Activated CD8-positive, alpha-beta memory T cell treated with anti-CD3 and anti-CD28 coated beads, Interleukin-2, amount 50 U/mL, for 4 hours (primary cell): ENCODE measurements around the gene RAI14.
"Not testable (repeated sequence)": the region's sequence is repeated elsewhere in the genome, so short reads cannot be mapped to it uniquely, and the experiment has no call there.

ENCODE experiments used
- DNase-seq: peaks from one replicate; pipeline ENCODE4 v3.0.0-alpha.2; 2020

Gene RAI14

GRCh38 chr5:34701442-34701841, 45.3 kb downstream of the RAI14 start:
- DNase-seq, result not testable (repeated sequence)

DNA sequence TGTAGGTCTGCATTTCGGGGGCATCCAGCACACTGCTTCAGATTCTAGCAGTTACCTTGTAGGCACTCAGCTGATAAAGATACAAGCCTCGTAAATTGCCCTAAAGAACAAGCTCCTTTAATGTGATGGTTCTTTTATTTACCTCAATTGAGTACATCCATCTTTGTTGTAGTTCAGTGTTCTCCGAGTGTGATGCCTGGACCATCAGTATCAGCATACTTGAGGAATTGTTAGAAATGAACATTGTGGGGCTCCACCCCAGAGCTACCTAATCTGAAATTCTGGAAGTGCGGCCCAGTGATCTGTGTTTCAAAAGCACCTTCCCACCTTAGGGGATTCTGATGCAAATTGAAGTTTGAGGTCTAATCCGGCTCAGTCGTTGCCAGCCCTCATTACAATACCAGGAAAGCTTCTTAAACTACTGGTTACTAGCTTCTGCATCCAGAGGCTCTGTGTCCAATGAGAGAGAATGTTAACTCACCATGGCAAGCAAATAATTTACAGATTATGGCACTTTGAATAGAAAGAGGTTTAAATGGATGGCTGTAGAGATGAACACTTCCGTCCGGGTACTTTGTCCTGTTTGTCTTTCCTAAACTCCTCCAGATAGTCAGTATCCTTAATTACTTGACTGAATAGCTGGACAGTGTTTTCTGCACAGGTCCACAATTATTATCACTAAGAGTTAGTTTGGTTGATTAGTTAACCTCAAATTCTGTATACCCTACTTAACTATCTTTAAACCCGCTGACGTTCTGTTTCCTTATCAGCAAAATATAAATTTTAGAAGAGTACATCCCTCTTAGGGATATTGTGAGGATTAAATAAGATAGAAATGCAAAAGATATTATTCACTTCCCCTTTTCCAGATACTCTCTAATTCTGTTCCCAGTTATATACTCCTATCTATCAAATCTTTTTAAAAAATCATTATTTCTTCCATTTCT, 47.9 kb downstream of the RAI14 start:
- no peak for DNase-seq

GRCh38 chr5:34706084-34706483, 50.0 kb downstream of the RAI14 start:
- DNase-seq, result no peak

DNA sequence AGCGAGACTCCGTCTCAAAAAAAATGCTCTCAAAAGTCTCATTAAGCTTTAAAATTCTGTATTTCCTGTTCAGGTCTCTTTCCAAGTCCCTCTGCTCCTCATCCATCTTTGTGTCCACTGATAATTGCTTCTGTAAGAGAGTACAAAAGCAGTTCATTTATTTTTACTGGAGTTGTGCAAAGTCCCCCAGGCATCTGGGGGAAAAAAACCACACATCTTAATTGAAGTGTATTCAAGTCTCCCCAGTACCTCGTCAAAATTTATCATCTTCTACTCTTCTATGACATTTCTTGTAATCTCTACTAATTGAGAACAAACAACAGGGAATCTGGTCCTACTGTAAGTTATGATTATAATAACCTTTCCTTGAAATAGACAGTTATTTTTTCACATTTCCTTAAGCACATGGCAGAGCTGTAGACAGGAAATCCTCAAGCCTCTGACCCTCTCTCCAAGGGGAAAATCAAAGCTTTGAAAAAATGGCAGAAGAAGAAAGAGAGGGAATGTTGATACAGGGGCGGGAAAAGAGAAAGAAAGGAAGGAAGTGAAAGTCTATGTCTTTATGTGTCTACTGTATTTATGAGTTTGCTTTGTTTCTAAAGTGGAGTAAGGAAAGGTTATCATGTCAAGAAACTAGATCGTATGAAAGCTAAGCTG, 51.5 kb downstream of the RAI14 start:
- DNase-seq, result no peak

GRCh38 chr5:34708777-34709176, 52.6 kb downstream of the RAI14 start:
- DNase-seq, result no peak

DNA sequence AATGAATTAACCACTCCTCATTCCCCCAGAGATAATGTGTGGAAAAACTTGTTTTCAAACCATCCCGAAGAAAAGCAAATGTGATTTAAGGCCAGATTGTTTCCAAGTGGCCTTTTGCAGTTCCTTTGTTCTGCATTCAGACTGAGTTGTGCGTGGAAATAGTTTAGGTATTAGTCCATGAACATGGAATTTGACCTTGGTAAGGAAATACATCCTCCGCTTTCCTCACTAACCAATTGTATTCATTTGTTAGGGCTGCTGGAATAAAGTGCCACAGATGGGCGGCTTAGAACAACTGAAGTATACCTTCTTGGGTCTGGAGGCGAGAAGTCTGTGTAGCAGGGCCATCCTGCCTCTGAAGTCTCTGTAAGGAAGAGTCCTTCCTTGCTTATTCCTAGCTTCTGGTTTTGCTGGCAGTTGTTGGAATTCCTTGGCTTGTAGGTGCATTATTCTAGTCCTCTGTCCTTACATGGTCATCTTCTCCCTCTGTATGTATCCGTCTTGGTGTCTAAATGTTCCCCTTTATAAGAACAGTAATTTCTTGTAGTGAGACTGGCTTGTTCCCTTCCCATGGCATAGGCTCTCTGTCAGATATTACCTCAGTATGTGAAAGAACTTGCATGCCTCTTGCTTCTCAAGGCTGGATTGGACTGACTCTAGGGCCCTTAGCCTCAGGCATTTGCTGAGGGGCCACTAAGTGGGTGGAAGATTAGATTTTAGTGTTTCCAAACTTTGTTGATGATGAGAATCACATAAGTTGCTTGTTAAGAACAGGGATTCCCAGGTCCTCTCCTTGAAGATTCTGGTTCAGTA, 53.9 kb downstream of the RAI14 start:
- no peak for DNase-seq

DNA sequence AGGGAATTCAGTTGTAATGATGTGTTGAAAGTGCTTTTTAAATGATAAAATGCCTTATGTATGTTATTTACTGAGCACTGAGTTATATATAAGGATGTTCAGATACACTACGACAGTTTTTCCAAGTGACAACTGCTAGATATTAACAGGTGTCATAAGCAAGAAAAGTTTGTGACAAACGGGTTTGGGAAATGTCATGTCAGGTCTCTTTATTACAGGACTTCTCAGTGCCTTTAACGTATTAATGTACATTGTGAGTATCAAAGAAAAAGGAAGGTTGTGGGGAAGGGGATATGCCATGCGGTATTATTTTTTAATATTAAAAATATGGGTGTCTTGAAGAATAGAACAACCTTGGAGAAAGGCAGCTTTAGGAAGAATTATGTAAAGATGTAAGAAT, 56.4 kb downstream of the RAI14 start:
- DNase-seq, result no peak

DNA sequence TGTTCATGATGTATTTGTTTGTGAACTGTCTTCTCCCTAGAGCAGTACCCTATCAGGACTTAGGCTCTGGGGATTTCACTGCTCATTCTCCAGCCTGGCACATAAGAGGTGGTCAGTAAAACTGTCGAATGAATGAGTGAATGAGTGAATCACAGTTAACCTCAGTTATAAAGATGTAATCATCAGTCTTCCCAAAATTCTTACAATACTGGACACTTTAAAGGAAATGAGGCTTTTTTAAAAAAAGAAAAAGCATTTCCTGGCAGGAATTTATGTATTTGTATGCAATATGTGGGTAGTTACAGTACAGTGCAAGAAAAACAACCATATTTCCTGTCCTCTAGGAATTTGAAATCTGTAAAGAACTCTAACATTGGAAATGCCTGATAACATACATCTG, 59.6 kb downstream of the RAI14 start:
- no peak for DNase-seq

DNA sequence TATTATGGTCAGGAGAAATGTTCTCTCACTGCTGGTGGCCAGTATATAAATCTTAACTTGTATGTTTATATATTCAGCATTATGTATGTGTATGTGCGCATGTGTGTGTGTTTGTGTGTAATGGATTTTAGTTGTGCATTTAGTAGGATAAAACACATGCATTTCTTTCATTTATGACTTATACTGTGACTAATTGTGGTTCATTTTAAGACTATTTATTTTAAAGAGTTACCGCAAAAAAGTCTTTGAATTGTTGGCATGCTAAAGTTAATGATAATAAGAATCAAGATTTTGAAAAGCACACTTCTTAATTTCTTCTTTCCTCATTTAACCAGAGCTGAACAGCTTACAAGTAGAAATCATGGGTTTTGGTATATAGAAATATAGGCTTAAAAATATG, 60.9 kb downstream of the RAI14 start:
- DNase-seq, result no peak

- DNase-seq, result no peak
Measured at GRCh38 chr5:34717426-34718327, 61.5 kb downstream of the RAI14 start.

- no peak for DNase-seq
Measured at GRCh38 chr5:34718516-34718915, 62.4 kb downstream of the RAI14 start.

DNA sequence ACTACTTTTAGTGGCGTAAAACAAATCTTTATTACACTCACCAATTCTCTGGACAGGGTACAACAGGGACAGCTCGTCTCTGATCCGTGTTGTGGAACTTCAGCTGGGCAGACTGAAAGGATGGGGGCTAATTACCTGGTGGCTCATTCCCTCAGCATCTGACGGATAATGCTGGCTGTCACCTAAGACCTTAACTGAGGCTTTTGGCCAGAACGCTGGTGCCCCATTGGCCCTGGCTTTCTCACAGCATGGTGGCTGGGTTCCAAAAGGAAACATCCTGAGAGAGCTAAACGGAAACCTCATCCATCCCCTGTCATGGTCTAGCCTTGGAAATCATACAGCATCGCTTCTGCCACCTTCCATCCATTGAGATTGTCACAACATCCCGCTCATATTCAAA, 62.9 kb downstream of the RAI14 start:
- no peak for DNase-seq

DNA sequence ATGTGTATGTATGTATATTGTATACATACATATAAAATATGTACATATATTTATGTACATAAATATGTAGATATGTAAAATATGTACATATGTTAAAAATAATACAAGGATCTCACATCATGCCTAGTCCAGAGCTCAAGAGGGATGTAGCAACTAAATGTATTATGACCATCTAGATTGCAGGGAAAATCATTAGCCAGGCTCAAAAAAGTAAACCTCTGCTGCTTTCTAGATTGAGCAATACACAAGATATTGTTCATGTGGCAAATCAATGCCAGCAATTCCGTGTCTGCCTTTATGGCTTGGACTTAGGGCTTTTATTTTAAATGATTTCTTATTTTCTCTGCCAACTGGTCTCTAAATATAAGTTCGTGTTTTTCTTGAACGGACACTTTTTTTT, 65.2 kb downstream of the RAI14 start:
- DNase-seq, result no peak

GRCh38 chr5:34722183-34722582, 66.1 kb downstream of the RAI14 start:
- DNase-seq, result no peak

- no peak for DNase-seq
Measured at GRCh38 chr5:34724741-34725140, 68.6 kb downstream of the RAI14 start.

DNA sequence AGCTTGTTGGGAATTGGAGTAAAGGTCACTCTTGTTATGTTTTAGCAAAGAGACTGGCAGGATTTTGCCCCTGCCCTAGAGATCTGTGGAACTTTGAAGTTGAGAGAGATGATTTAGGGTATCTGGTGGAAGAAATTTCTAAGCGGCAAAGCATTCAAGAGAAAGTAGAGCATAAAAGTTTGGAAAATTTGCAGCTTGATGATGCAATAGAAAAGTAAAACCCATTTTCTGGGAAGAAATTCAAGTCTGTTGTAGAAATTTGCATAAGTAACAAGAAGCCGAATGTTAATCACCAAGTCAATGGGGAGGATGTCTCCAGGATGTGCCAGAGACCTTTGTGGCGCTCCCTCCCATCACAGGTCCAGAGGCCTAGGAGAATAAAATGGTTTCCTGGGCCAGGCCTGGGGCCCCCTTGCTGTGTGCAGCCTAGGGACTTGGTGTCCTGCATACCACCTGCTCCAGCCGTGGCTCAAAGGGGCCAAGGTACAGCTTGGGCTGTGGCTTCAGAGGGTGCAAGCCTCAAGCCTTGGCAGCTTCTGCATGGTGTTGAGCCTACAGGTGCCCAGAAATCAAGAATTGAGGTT, 71.1 kb downstream of the RAI14 start:
- not testable (repeated sequence) for DNase-seq

DNA sequence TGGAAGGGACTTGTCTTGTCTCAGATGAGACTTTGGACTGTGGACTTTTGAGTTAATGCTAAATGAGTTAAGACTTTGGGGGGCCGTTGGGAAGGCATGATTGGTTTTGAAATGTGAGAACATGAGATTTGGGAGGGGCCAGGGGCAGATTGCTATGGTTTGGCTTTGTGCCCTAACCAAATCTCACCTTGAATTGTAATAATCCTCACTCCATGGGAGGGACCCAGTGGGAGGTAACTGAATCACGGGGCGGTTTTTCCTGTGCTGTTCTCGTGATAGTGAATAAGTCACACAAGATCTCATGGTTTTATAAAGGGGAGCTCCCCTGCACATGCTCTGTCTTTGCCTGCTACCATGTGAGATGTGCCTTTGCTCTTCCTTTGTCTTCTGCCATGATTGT, 72.1 kb downstream of the RAI14 start:
- DNase-seq, result no peak

- no peak for DNase-seq
Measured at GRCh38 chr5:34731435-34732232, 75.5 kb downstream of the RAI14 start.

GRCh38 chr5:34734326-34734725, 78.2 kb downstream of the RAI14 start:
- DNase-seq, result no peak

- DNase-seq, result no peak
Measured at GRCh38 chr5:34735491-34736426, 79.6 kb downstream of the RAI14 start.
